Lung (tissue), 12 donors: ENCODE data around the gene ANXA1. TPM values are rescaled to one million over a fixed set of nuclear protein-coding genes. Genes with fewer than 3 reads are reported as not detected.

Source experiments
- ATAC-seq: fragments of 200-7000 bp; cut with Tn5 transposase; one replicate; pipeline ENCODE4 v1.9.1; 2020; ENCODE audit warnings: moderate number of reproducible peaks; ENCODE audit not compliant: insufficient read depth, low FRiP score
- DNase-seq, 3 donors: peaks; one replicate each; pipeline ENCODE4 v3.0.0-alpha.2; 2013 to 2017
- H3K27ac ChIP-seq, 2 donors: one replicate each; pipeline ENCODE4 v1.5.1; 2013; ENCODE audit warnings: mild to moderate bottlenecking in 2 of 2, moderate library complexity in 2 of 2, control low read depth in 1 of 2, inconsistent platforms in 1 of 2, low read depth in 1 of 2, low read length in 1 of 2
- H3K27me3 ChIP-seq, 3 donors: one replicate each; pipeline ENCODE4 v1.5.1; 2013; ENCODE audit warnings: low read length in 2 of 3; ENCODE audit not compliant: control insufficient read depth in 3 of 3, insufficient read depth in 3 of 3
- H3K36me3 ChIP-seq, 4 donors: one replicate each; pipeline ENCODE4 v1.5.1; 2013; ENCODE audit warnings: low read length in 4 of 4, mild to moderate bottlenecking in 1 of 4, moderate library complexity in 1 of 4; ENCODE audit not compliant: control insufficient read depth in 4 of 4, insufficient read depth in 4 of 4
- H3K4me1 ChIP-seq, 5 donors: one replicate each; pipeline ENCODE4 v1.5.1; 2013; ENCODE audit warnings: low read length in 5 of 5, mild to moderate bottlenecking in 2 of 5, moderate library complexity in 1 of 5; ENCODE audit not compliant: control insufficient read depth in 5 of 5, insufficient read depth in 5 of 5
- H3K4me3 ChIP-seq: one replicate; pipeline ENCODE4 v1.5.1; 2013; ENCODE audit warnings: mild to moderate bottlenecking, control low read depth, moderate library complexity
- H3K9ac ChIP-seq, 2 donors: one replicate each; pipeline ENCODE4 v1.5.1; 2013; ENCODE audit warnings: low read length in 2 of 2, control low read depth in 1 of 2; ENCODE audit not compliant: insufficient read depth in 1 of 2
- H3K9me3 ChIP-seq, 4 donors: one replicate each; pipeline ENCODE4 v1.5.1; 2013; ENCODE audit warnings: low read length in 3 of 4, mild to moderate bottlenecking in 1 of 4, moderate library complexity in 1 of 4; ENCODE audit not compliant: control insufficient read depth in 4 of 4, insufficient read depth in 3 of 4
- CTCF ChIP-seq: IDR thresholded peaks from 2 replicates; pipeline ENCODE4 v1.5.1; 2012; ENCODE audit warnings: mild to moderate bottlenecking; ENCODE audit errors: control extremely low read depth, extremely low read depth
- WGBS, 2 donors: extraction: QIAGEN DNeasy Blood & Tissue Kit; methylation state at CpG; one replicate each; pipeline ENCODE4 v1.1.7; 2013; 5-methylcytosine and 5-hydroxymethylcytosine counted together
- polyA plus RNA-seq, 2 donors: library from polyadenylated mRNA; stranded (reverse); fragments of 200-250 nt; gene quantifications; one replicate each; pipeline ENCODE4 v1.2.1, GENCODE V29; 2013
- total RNA-seq, 2 donors: library from RNA; depleted of rRNA in 1 of 2; stranded (reverse); fragments of >200 nt in 1 of 2; gene quantifications; one replicate each; pipeline ENCODE4 v1.2.1, GENCODE V29; 2014 to 2021
- donor health status: control.
- donor health status: control.
- donor health status: Bipolar disorder and iron deficiency.
- donor health status: healthy.
- donor health status: DM: yes; HTN: yes; CAD: no.

Gene ANXA1
- total and polyA plus RNA-seq, 4 donors, result 234 to 477 (median 410) TPM

DNA sequence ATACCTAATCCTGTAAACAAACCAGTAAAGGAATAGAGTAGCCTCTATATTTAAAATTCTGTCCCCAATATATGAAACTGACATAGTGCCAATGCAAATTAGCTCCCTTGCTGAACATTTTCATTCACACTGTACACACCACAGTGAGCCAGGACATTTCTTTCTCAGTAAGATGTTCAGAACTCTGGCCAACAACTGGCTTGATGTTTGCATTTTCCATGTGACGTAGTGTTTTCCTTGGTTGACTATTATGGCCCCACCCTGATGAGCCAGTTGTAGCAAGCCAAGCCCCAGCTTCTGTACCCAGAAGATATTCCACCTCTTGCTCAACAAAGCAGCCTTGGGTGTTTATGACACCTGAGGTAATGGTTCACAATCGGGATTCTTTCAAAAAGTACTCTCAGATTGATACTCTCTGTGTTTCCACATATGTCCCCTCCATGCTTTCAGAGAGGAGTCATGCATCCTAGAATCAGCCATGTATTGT, 17.7 kb upstream of the ANXA1 start:
- WGBS, 2 donors, result 68 to 70% methylated on average over 2 of the region's 2 CpGs
- H3K27ac ChIP-seq, result no peak overlapping the region

DNA sequence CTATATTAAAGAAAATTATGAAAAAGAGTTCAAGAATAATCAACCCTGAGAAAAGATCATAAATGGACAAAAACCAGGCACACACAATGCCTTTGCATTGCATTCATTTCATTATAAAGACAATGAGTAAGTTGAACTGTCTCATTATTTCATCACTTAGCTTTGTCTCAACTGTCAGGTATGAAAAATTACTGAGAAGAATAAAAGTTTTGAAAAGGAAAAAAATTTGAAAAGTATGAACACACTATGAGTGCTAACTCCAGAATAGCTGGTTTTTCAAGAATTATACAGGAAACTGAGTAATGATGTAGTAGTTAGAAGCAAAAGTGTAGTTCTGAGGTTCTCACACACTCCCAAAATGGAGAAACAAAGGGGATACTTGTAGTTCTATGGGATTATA, 16.3 kb upstream of the ANXA1 start:
- Histone ChIP-seq H3K4me1 (peaks cover 0 to 9% (median 0%) of the 10 kb centered on the region in 5 donors), H3K27ac (no peak overlapping the region), H3K4me3 (no peak overlapping the region), H3K27me3 (no peaks in the 10 kb centered on the region), H3K9ac (no peak overlapping the region), H3K9me3 (no peaks in the 10 kb centered on the region), H3K36me3 (no peaks in the 10 kb centered on the region)
- ATAC-seq (no peak), DNase-seq (no peak)
- no peak for TF ChIP-seq CTCF

More for the DNA sequence above, 17.7 kb upstream of the ANXA1 start:
- Histone ChIP-seq H3K27me3 (no peaks in the 10 kb centered on the region), H3K4me3 (no peak overlapping the region), H3K4me1 (peaks cover 0 to 9% (median 0%) of the 10 kb centered on the region in 5 donors), H3K9me3 (no peaks in the 10 kb centered on the region), H3K9ac (no peak overlapping the region), H3K36me3 (no peaks in the 10 kb centered on the region)
- ATAC-seq, result no peak
- DNase-seq, result peak in 1 of 3 donors; percentile 38
- no peak for TF ChIP-seq CTCF

- peaks cover 0 to 2% (median 0%) of the 10 kb centered on the region in 5 donors for H3K4me1 ChIP-seq
- no peak overlapping the region for H3K9ac ChIP-seq
- TF ChIP-seq CTCF, result no peak
- H3K27me3 ChIP-seq, result no peaks in the 10 kb centered on the region
- no peak for DNase-seq
- no peak for ATAC-seq
- H3K9me3 ChIP-seq, result no peaks in the 10 kb centered on the region
- no peaks in the 10 kb centered on the region for H3K36me3 ChIP-seq
- 67 to 78% methylated on average over 4 of the region's 4 CpGs for WGBS, 2 donors
- no peak overlapping the region for H3K27ac ChIP-seq
- H3K4me3 ChIP-seq, result no peak overlapping the region
These were observed 14.3 kb upstream of the ANXA1 start for GRCh38 chr9:73137286-73137899.

GRCh38 chr9:73137914-73138313, 13.8 kb upstream of the ANXA1 start:
- Histone ChIP-seq H3K9ac (no peak overlapping the region), H3K27ac (no peak overlapping the region), H3K27me3 (no peaks in the 10 kb centered on the region), H3K4me1 (peaks cover 0 to 2% (median 0%) of the 10 kb centered on the region in 5 donors), H3K4me3 (no peak overlapping the region), H3K9me3 (no peaks in the 10 kb centered on the region), H3K36me3 (no peaks in the 10 kb centered on the region)
- DNase-seq (no peak), ATAC-seq (no peak)
- WGBS, 2 donors, result 56 to 58% methylated on average over 2 of the region's 2 CpGs
- TF ChIP-seq CTCF, result no peak
